Urinary bladder (tissue), 4 donors: ENCODE measurements around the gene THPO. TPM values are rescaled to one million over a fixed set of nuclear protein-coding genes. Genes with fewer than 3 reads are reported as not detected.
A peak's percentile ranks its signal among the peaks of the same experiment; 100 is the strongest.
"Not testable (repeated sequence)": the region's sequence is repeated elsewhere in the genome, so short reads cannot be mapped to it uniquely, and the experiment has no call there.

Experiments
- DNase-seq: peaks from one replicate; pipeline ENCODE4 v3.0.0-alpha.2; 2015; ENCODE audit errors: extremely low spot score
- H3K27ac ChIP-seq: one replicate; pipeline ENCODE4 v1.5.1; 2013; ENCODE audit warnings: low read depth, mild to moderate bottlenecking, moderate library complexity
- H3K36me3 ChIP-seq: one replicate; pipeline ENCODE4 v1.6.1; 2013; ENCODE audit warnings: mild to moderate bottlenecking, moderate library complexity; ENCODE audit not compliant: insufficient read depth
- H3K4me1 ChIP-seq: one replicate; pipeline ENCODE4 v1.6.1; 2013; ENCODE audit warnings: mild to moderate bottlenecking, moderate library complexity; ENCODE audit not compliant: insufficient read depth
- H3K4me3 ChIP-seq: one replicate; pipeline ENCODE4 v1.5.1; 2013; ENCODE audit warnings: low read depth, low read length
- WGBS: extraction: QIAGEN DNeasy Blood & Tissue Kit; methylation state at CpG from one replicate; pipeline ENCODE4 v1.1.7; 2013; 5-methylcytosine and 5-hydroxymethylcytosine counted together
- polyA plus RNA-seq: library from polyadenylated mRNA; stranded (reverse); fragments of 200-250 nt; gene quantifications from one replicate; pipeline ENCODE4 v1.2.3, GENCODE V29; 2013
- total RNA-seq: library from RNA; depleted of rRNA; stranded (reverse); fragments of >200 nt; gene quantifications from one replicate; pipeline ENCODE4 v1.2.3, GENCODE V29; 2014
- donor health status: healthy with polysubstance abuse.
- donor health status: healthy.

THPO gene
- total and polyA plus RNA-seq, 2 donors = 0.32 to 0.60 TPM

DNA sequence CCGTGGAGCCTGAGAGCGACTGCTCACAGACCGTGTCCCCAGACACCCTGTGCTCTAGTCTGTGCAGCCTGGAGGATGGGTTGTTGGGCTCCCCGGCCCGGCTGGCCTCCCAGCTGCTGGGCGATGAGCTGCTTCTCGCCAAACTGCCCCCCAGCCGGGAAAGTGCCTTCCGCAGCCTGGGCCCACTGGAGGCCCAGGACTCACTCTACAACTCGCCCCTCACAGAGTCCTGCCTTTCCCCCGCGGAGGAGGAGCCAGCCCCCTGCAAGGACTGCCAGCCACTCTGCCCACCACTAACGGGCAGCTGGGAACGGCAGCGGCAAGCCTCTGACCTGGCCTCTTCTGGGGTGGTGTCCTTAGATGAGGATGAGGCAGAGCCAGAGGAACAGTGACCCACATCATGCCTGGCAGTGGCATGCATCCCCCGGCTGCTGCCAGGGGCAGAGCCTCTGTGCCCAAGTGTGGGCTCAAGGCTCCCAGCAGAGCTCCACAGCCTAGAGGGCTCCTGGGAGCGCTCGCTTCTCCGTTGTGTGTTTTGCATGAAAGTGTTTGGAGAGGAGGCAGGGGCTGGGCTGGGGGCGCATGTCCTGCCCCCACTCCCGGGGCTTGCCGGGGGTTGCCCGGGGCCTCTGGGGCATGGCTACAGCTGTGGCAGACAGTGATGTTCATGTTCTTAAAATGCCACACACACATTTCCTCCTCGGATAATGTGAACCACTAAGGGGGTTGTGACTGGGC lies 33.3 kb downstream of the THPO start:
- 80% methylated on average over 24 of the region's 24 CpGs for WGBS
- no peaks in the 10 kb centered on the region for H3K4me1 ChIP-seq
- no peak for DNase-seq
- H3K27ac ChIP-seq = no peak overlapping the region
- H3K36me3 ChIP-seq = no peaks in the 10 kb centered on the region
- H3K4me3 ChIP-seq = no peak overlapping the region

GRCh38 chr3:184343200-184343876 lies 34.7 kb downstream of the THPO start:
- H3K27ac ChIP-seq = no peak overlapping the region
- no peaks in the 10 kb centered on the region for H3K4me1 ChIP-seq
- no peaks in the 10 kb centered on the region for H3K36me3 ChIP-seq
- WGBS = 77% methylated on average over 5 of the region's 5 CpGs
- no peak overlapping the region for H3K4me3 ChIP-seq
- no peak for DNase-seq

GRCh38 chr3:184341925-184342324 lies 36.1 kb downstream of the THPO start:
- no peaks in the 10 kb centered on the region for H3K36me3 ChIP-seq
- no peak overlapping the region for H3K4me3 ChIP-seq
- WGBS = 93% methylated on average over 7 of the region's 7 CpGs
- no peak for DNase-seq
- H3K4me1 ChIP-seq = no peaks in the 10 kb centered on the region
- no peak overlapping the region for H3K27ac ChIP-seq

GRCh38 chr3:184339451-184340135 lies 38.4 kb downstream of the THPO start:
- H3K36me3 ChIP-seq, H3K27ac ChIP-seq, H3K4me1 ChIP-seq, DNase-seq, H3K4me3 ChIP-seq: not testable (repeated sequence)
- 78% methylated on average over 19 of the region's 19 CpGs for WGBS

DNA sequence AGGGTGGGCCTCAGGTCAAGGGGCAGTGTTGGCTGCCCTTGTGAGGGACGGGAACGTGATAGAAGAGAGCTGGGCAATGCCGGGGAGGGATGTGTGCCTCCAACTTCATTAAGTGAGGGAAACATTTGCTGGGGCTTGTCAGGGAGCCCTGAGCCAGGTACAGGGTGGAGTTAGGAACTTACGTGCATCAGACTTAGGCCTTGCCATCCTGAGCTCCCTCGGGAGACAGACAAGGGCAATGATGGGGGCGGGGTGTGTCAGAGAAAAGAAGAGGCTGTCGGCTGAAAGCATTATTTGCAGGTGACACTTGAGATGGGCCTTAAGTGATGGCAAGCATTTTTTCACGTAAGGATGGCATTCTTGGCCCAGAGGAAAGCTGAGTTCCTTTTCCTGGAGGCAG lies 39.0 kb downstream of the THPO start:
- no peak overlapping the region for H3K4me3 ChIP-seq
- DNase-seq = no peak
- no peak overlapping the region for H3K27ac ChIP-seq
- H3K4me1 ChIP-seq = no peaks in the 10 kb centered on the region
- 41% methylated on average over 8 of the region's 8 CpGs for WGBS
- no peaks in the 10 kb centered on the region for H3K36me3 ChIP-seq

DNA sequence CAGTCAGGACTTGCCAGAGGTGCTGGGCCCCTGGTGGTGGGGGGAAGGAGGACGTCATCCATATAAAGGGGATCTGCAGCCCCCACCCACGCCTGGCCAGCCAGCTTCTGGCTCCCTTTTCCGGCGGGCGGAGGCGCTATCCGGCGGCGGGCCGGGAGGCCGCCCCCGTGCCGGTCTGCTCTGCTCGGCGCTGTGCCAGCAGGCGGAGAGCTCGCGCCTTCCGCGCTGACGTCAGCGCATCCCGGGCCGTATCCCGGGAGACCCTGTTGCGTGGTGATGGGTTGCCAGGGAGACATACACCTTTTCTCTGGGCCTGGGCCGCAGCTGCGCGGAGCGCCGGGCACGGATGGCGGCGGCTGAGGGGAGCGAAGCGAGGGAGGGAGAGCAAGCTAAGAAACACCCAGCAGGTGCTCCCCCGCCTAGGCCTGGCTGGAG lies 39.5 kb downstream of the THPO start:
- H3K4me1 ChIP-seq = no peaks in the 10 kb centered on the region
- no peak for DNase-seq
- 9% methylated on average over 37 of the region's 37 CpGs for WGBS
- H3K4me3 ChIP-seq = no peak overlapping the region
- H3K36me3 ChIP-seq = no peaks in the 10 kb centered on the region
- peak overlapping the region; percentile 88 for H3K27ac ChIP-seq

- no peak overlapping the region for H3K4me3 ChIP-seq
- no peaks in the 10 kb centered on the region for H3K4me1 ChIP-seq
- no peak for DNase-seq
Measured at GRCh38 chr3:184337981-184338380, 40.0 kb downstream of the THPO start.

DNA sequence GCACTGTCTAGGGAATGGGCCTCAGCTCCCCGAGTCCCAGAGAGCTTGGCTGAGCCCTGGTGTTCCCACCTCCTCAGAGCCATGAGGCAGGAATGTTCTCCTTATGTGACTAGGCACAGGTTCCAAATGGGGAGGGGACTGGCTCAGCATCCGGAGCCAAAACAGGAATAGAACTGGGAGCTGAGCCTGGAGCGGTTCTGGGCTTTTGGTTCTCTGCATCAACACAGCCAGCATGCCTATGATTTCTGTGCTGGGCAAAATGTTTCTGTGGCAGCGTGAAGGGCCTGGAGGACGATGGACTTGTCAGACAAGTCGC lies 40.6 kb downstream of the THPO start, which contains the start of gene FAM131A:
Gene FAM131A (plus strand): TSS at position 202 of the 316 bp plus-strand sequence. CDS start 31 bp downstream, at position 233.
- peak within 1 kb of the TSS; percentile 98 for H3K27ac ChIP-seq
- no peak for DNase-seq
- H3K36me3 ChIP-seq = peaks cover 1% of the 10 kb centered on the region
- H3K4me3 ChIP-seq = peak within 1 kb of the TSS; percentile 64
- no peaks in the 10 kb centered on the region for H3K4me1 ChIP-seq
- 34% methylated on average over 6 of the region's 6 CpGs for WGBS

More at GRCh38 chr3:184337981-184338380, 40.0 kb downstream of the THPO start:
- Histone ChIP-seq H3K36me3 (no peaks in the 10 kb centered on the region), H3K27ac (peak overlapping the region; percentile 88)
- WGBS = 50% methylated on average over 7 of the region's 7 CpGs

DNA sequence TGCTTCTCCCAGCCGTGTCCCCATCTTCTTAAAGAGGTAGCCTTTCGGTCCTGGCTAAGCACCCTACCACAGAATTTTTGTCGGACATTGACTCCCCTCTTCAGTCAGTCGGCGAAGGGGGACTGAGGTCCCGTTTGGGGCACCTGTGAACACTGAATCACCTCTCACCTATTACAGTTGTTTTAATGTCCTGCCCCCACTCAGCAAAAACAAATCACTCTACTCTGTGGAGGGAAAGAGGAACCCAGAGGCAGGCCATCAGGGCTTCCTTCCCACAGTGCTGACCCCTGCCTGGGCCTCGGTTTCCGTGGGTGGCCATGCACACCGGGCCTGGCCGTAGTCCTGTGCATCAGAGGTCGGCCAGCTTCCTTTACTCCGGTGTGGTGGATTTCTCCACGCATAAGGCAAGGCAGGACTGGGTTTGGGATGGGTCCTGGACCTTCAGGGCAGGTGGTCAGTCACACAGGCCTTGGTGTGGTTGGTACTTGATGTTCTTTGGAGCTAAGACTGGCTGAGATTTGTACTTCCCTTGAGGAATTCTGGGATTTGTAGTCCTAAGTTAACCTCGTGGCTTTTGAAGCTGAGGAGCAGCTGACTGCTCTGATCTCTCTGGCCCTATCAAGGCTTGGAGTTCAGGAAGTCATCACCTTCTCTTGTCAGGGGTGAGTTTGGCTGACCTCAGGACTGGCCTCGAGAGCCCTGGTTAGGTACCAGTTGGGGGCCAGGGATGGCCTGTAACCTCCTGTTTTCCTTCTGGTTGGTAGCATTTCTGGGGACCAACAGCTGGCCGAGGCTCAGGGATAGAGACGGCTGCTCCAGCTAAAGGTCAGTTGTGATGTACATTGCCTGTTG lies 41.2 kb downstream of the THPO start:
- DNase-seq = no peak
- Histone ChIP-seq H3K36me3 (peaks cover 4% of the 10 kb centered on the region), H3K4me3 (peak overlapping the region; percentile 64), H3K27ac (peak overlapping the region; percentile 98), H3K4me1 (no peaks in the 10 kb centered on the region)
- 14% methylated on average over 17 of the region's 17 CpGs for WGBS

GRCh38 chr3:184335661-184336546 lies 42.1 kb downstream of the THPO start:
- H3K27ac ChIP-seq = peak overlapping the region; percentile 98
- H3K36me3 ChIP-seq = peaks cover 4% of the 10 kb centered on the region
- 1% methylated on average over 77 of the region's 77 CpGs for whole genome bisulfite sequencing
- no peaks in the 10 kb centered on the region for H3K4me1 ChIP-seq
- no peak for DNase-seq
- H3K4me3 ChIP-seq = peak overlapping the region; percentile 64

GRCh38 chr3:184335291-184335660 lies 42.7 kb downstream of the THPO start:
- Histone ChIP-seq H3K36me3 (peaks cover 4% of the 10 kb centered on the region), H3K4me1 (no peaks in the 10 kb centered on the region), H3K27ac (peak overlapping the region; percentile 98), H3K4me3 (no peak overlapping the region)
- WGBS = 41% methylated on average over 4 of the region's 4 CpGs
- DNase-seq = no peak

GRCh38 chr3:184334470-184335158 lies 43.4 kb downstream of the THPO start:
- Histone ChIP-seq H3K4me1 (no peaks in the 10 kb centered on the region), H3K4me3 (no peak overlapping the region), H3K36me3 (peaks cover 4% of the 10 kb centered on the region), H3K27ac (peak overlapping the region; percentile 66)
- no peak for DNase-seq
- WGBS = 70% methylated on average over 15 of the region's 15 CpGs
